ENCODE results near the gene MADD. TPM values are rescaled to one million over a fixed set of nuclear protein-coding genes. Genes with fewer than 3 reads are reported as not detected.

The MADD gene
- total and polyA plus RNA-seq, 2 donors (not counting 3 experiments of a cell fraction or from before 2014, with no cell fraction given): 35.3 to 36.8 TPM

GRCh38 chr11:47352556-47352955 is 82.6 kb downstream of the MADD start, which contains the start of gene MYBPC3:
MYBPC3 (minus strand) TSS chr11:47352702; CDS start chr11:47352647, 55 bp downstream.
- Histone ChIP-seq H2AFZ (ENCODE audit: low read depth, low read length) (no peak within 1 kb of the TSS), H4K20me1 (replicated peaks; ENCODE audit: control insufficient read depth, extremely low read depth, insufficient read depth, low read length) (no peaks in the 10 kb centered on the region), H3K4me3 (replicated peaks in 1 of 3; ENCODE audit: insufficient read depth in 1 of 3, low read depth in 1 of 3, low read length in 3 of 3) (no peak within 1 kb of the TSS), H3K4me2 (ENCODE audit: insufficient read depth, low read length) (no peak within 1 kb of the TSS), H3K9me3 (replicated peaks; ENCODE audit: control insufficient read depth, insufficient read depth, low read length) (no peaks in the 10 kb centered on the region), H3K27me3 (ENCODE audit: control insufficient read depth in 2 of 2, insufficient read depth in 2 of 2, low read length in 2 of 2) (no peaks in the 10 kb centered on the region), H3K79me2 (ENCODE audit: control insufficient read depth, insufficient read depth, low read length) (no peaks in the 10 kb centered on the region), H3K9ac (replicated peaks; ENCODE audit: extremely low read depth, insufficient read depth, low read length) (no peak within 1 kb of the TSS), H3K9me1 (replicated peaks; ENCODE audit: control insufficient read depth, extremely low read depth, insufficient read depth, low read length) (no peaks in the 10 kb centered on the region), H3K27ac (ENCODE audit: insufficient read depth, low read depth, low read length) (no peak within 1 kb of the TSS), H3K4me1 (ENCODE audit: control insufficient read depth, extremely low read depth, insufficient read depth, low read length) (no peaks in the 10 kb centered on the region), H3K36me3 (ENCODE audit: control insufficient read depth in 2 of 2, extremely low read depth in 1 of 2, insufficient read depth in 2 of 2, low read length in 2 of 2) (no peaks in the 10 kb centered on the region)
- FAIRE-seq (no peak), DNase-seq (ENCODE audit: low read depth, low spot score) (no peak)
- intact Hi-C loops (cut with micrococcal nuclease): no loop called here
- TF ChIP-seq GATA2 (IDR thresholded peaks at IDR 0.05; ENCODE audit: insufficient read depth, insufficient read length, low read depth, low read length): no peak
- TF ChIP-seq POLR2A (IDR thresholded peaks at IDR 0.05; ENCODE audit: low read depth, low read length): no peak
- TF ChIP-seq EZH2 (IDR thresholded peaks at IDR 0.05; ENCODE audit: borderline replicate concordance, low read depth, low read length, severe bottlenecking): no peak
- TF ChIP-seq MAX (IDR thresholded peaks at IDR 0.05; ENCODE audit: insufficient read depth, insufficient read length): no peak
- no peak for TF ChIP-seq FOS (IDR thresholded peaks at IDR 0.05; ENCODE audit: borderline replicate concordance, insufficient read depth, low read length)
- no peak for TF ChIP-seq POLR2AphosphoS5 (IDR thresholded peaks at IDR 0.05; ENCODE audit: insufficient read depth, low read depth, low read length)
- TF ChIP-seq CTCF (IDR thresholded peaks at IDR 0.05; ENCODE audit: extremely low read depth in 1 of 2, insufficient read depth in 1 of 2, low read depth in 1 of 2, low read length in 2 of 2): no peak
- TF ChIP-seq MYC (IDR thresholded peaks at IDR 0.05; ENCODE audit: low read depth, low read length): no peak
- TF ChIP-seq JUN (IDR thresholded peaks at IDR 0.05; ENCODE audit: borderline replicate concordance, insufficient read depth, insufficient read length, low read depth): no peak
- BruUV-seq (replicated peaks): no TSS peak
- POLR2A ChIA-PET: no interaction called here
- CTCF ChIA-PET: interaction anchor here (1.6 to 4.0 kb wide), 2 partner anchors 32 to 174 kb away, joined by 4 to 46 read pairs; partner anchors contain the start of gene ARFGAP2
- dilution Hi-C loops (cut with MboI; ENCODE audit: extremely low pct_ligation_motif_present, low sequenced_read_pairs): no loop called here

Measured in endothelial cell of umbilical vein (primary cell).